Peyer's patch (tissue), 4 donors: ENCODE measurements around the gene AP2B1.

ENCODE experiments used
- CTCF ChIP-seq, 6 experiments: fragments of 450-650 bp in 4 of 6; fragments of 200-600 bp in 2 of 6; sonication (generic) in 1 of 6; IDR thresholded peaks; one replicate each; pipeline ENCODE4 v1.5.1; 2017 to 2019; ENCODE audit warnings: antibody characterized with exemption in 6 of 6, mild to moderate bottlenecking in 3 of 6, moderate library complexity in 1 of 6
- POLR2A ChIP-seq, 2 donors: fragments of 450-650 bp; IDR thresholded peaks; one replicate each; pipeline ENCODE4 v1.5.1; 2017; ENCODE audit warnings: antibody characterized with exemption in 2 of 2, mild to moderate bottlenecking in 2 of 2, moderate library complexity in 2 of 2

GRCh38 chr17:35768797-35769196 is 181.7 kb downstream of the AP2B1 start:
- TF ChIP-seq CTCF (IDR thresholded peaks at IDR 0.05) (no peak), POLR2A (IDR thresholded peaks at IDR 0.05) (no peak)
